Mucosa of descending colon (tissue), 3 donors: ENCODE results near the gene MXI1. TPM values are rescaled to one million over a fixed set of nuclear protein-coding genes. Genes with fewer than 3 reads are reported as not detected.

Experiments used
- ATAC-seq: fragments of 200-7000 bp; cut with Tn5 transposase; one replicate; pipeline ENCODE4 v1.9.1; 2020; ENCODE audit warnings: mild to moderate bottlenecking, moderate library complexity
- DNase-seq, 3 donors: peaks; one replicate each; pipeline ENCODE4 v3.0.0-alpha.2; 2020
- H3K36me3 ChIP-seq: fragments of 200-600 bp; one replicate; pipeline ENCODE4 v1.8.0; 2021; ENCODE audit warnings: low read depth, mild to moderate bottlenecking
- H3K4me1 ChIP-seq: fragments of 200-600 bp; one replicate; pipeline ENCODE4 v1.8.0; 2021; ENCODE audit warnings: low read depth, mild to moderate bottlenecking
- H3K4me3 ChIP-seq: fragments of 200-600 bp; one replicate; pipeline ENCODE4 v1.8.0; 2021; ENCODE audit warnings: mild to moderate bottlenecking
- H3K9me3 ChIP-seq: fragments of 200-600 bp; one replicate; pipeline ENCODE4 v1.8.0; 2021; ENCODE audit warnings: mild to moderate bottlenecking
- CTCF ChIP-seq: fragments of 200-600 bp; IDR thresholded peaks from one replicate; pipeline ENCODE4 v1.8.0; 2022; ENCODE audit warnings: antibody characterized with exemption, mild to moderate bottlenecking
- intact Hi-C, 2 donors: fragments of 100-400 bp; cut with DNase I in 1 of 2; cut with micrococcal nuclease in 1 of 2; formaldehyde crosslinking; loops; one replicate each; pipeline versions ENCODE4 v1.11.0 to v1.11.1; 2022; cut with DNase I, micrococcal nuclease
- total RNA-seq, 3 donors: library from RNA; stranded (reverse); fragmentation: NEBNext Ultra II Directional in 2 of 3; extraction: Animal tissue kit (Norgen Biotek cat#: 25700) in 2 of 3; gene quantifications; one replicate each; pipeline versions ENCODE4 v1.2.1 to v1.2.4, GENCODE V29; 2021 to 2023
- donor health status: DM: no; HTN: no; CAD: no; lungs with moderate emphysema.
- donor health status: DM: no; HTN: no; CAD: no.
- donor health status: DM: no; HTN: yes; CAD: no.

MXI1 gene
- total RNA-seq, 3 donors from 2014 or later: 112 to 144 (median 139) TPM

GRCh38 chr10:110306452-110306768, 99.0 kb downstream of the MXI1 start:
- H3K9me3 ChIP-seq: no peaks in the 10 kb centered on the region
- no peak for TF ChIP-seq CTCF
- H3K36me3 ChIP-seq: no peaks in the 10 kb centered on the region
- DNase-seq: no peak
- no peak for ATAC-seq
- no peak overlapping the region for H3K4me3 ChIP-seq
- H3K4me1 ChIP-seq: peaks cover 22% of the 10 kb centered on the region
- intact Hi-C loops: loop anchor here in 1 of 2 donors (5.0 kb wide), 1 partner anchor 241 kb away; no protein-coding TSS in a partner anchor

GRCh38 chr10:110307805-110308204, 100.4 kb downstream of the MXI1 start:
- H3K9me3 ChIP-seq: no peaks in the 10 kb centered on the region
- no peaks in the 10 kb centered on the region for H3K36me3 ChIP-seq
- no peak for ATAC-seq
- H3K4me1 ChIP-seq: peaks cover 16% of the 10 kb centered on the region
- TF ChIP-seq CTCF: no peak
- DNase-seq: no peak
- H3K4me3 ChIP-seq: no peak overlapping the region
- intact Hi-C loops: loop anchor here in 1 of 2 donors (5.0 kb wide), 1 partner anchor 239 kb away; no protein-coding TSS in a partner anchor

GRCh38 chr10:110310741-110311140, 103.3 kb downstream of the MXI1 start:
- Histone ChIP-seq H3K4me3 (no peak overlapping the region), H3K4me1 (peaks cover 5% of the 10 kb centered on the region), H3K9me3 (no peaks in the 10 kb centered on the region), H3K36me3 (no peaks in the 10 kb centered on the region)
- intact Hi-C loops: loop anchor here in 1 of 2 donors (5.0 kb wide), 1 partner anchor 237 kb away; no protein-coding TSS in a partner anchor
- no peak for ATAC-seq
- TF ChIP-seq CTCF: no peak
- no peak for DNase-seq

- peak in 2 of 3 donors; percentile 37 to 80 for DNase-seq
- Histone ChIP-seq H3K4me3 (no peak overlapping the region), H3K4me1 (no peaks in the 10 kb centered on the region), H3K36me3 (no peaks in the 10 kb centered on the region), H3K9me3 (no peaks in the 10 kb centered on the region)
- TF ChIP-seq CTCF: peak; percentile 13
- ATAC-seq: peak; percentile 74
- intact Hi-C loops: loop anchor here in 1 of 2 donors (5.0 kb wide), 1 partner anchor 236 kb away; no protein-coding TSS in a partner anchor
Measured at GRCh38 chr10:110311357-110311949, 104.0 kb downstream of the MXI1 start.

- DNase-seq (no peak), ATAC-seq (no peak)
- Histone ChIP-seq H3K4me1 (no peaks in the 10 kb centered on the region), H3K4me3 (no peak overlapping the region), H3K9me3 (no peaks in the 10 kb centered on the region), H3K36me3 (no peaks in the 10 kb centered on the region)
- intact Hi-C loops: loop anchor here in 1 of 2 donors (5.0 kb wide), 1 partner anchor 235 kb away; no protein-coding TSS in a partner anchor
- no peak for TF ChIP-seq CTCF
Measured at GRCh38 chr10:110312206-110312605, 104.8 kb downstream of the MXI1 start.
